Hematopoietic multipotent progenitor cell treated with erythropoietin and hydrocortisone succinate and interleukin-3 and kit ligand, for 17 days (in vitro differentiated cells): Measurements from ENCODE around the gene CYFIP1.
A peak's percentile ranks its signal among the peaks of the same experiment; 100 is the strongest.

ENCODE experiments used
- DNase-seq: peaks from one replicate; pipeline ENCODE4 v3.0.0-alpha.2; 2015; ENCODE audit warnings: low spot score

CYFIP1 gene

GRCh38 chr15:22869856-22870255 is 110.3 kb downstream of the CYFIP1 start:
- DNase-seq: no peak

DNA sequence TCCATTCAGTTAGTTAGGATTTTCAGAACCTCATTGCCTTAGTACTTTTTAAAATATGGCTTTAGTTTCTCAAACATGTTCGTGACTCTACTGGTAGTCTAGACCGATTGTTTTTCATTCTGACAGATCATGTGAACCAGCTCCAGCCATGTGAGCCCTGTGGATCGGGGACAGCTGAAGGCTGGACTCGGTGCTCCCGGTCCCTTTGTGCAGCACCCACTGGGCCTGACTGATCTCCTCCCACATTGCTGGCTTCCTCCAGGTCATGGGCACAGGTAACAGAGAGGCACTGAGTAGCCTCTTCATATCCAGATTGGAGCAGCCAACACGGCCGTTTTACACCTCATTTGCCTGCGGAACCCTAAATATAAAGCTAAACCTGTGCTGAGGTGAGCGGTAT is 111.2 kb downstream of the CYFIP1 start:
- no peak for DNase-seq

- DNase-seq: no peak
Observed at GRCh38 chr15:22868495-22868894, 111.7 kb downstream of the CYFIP1 start.

- no peak for DNase-seq
Observed at GRCh38 chr15:22867886-22868285, 112.3 kb downstream of the CYFIP1 start.

DNA sequence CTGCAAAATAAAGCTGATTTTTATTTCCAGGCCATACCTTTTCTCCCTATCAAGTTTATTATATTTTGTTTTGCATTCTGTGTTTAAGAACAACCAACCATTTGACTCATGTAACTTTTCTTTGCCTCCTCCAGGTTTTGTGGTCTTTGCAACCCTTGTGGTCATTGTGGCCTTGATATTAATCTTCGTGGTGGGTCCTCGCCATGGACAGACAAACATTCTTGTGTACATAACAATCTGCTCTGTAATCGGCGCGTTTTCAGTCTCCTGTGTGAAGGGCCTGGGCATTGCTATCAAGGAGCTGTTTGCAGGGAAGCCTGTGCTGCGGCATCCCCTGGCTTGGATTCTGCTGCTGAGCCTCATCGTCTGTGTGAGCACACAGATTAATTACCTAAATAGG is 114.1 kb downstream of the CYFIP1 start:
- no peak for DNase-seq

GRCh38 chr15:22863356-22863755 is 116.8 kb downstream of the CYFIP1 start:
- DNase-seq: no peak

- DNase-seq: no peak
Observed at GRCh38 chr15:22861161-22861560, 119.0 kb downstream of the CYFIP1 start.

DNA sequence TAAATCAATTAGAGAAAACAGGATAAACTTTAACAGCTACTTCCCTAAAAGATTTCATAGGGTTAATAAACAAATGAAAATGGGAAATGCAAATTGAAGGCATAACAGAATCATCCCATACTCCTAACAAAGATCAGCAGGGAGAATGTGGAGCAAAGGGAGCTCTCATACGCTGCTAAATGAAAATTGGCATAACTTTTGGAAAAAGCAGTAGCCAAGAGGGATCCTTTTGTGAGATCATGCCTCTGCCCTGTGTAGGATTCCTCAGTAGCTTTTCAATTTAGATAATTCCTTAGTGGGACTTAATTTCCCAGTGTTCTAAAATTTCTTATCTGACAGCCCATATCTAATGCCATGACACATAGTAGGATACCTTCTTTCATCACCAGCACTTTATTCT is 123.5 kb downstream of the CYFIP1 start:
- DNase-seq: no peak

GRCh38 chr15:22855791-22856190 is 124.4 kb downstream of the CYFIP1 start:
- no peak for DNase-seq

GRCh38 chr15:22851513-22851912 is 128.7 kb downstream of the CYFIP1 start:
- no peak for DNase-seq

- no peak for DNase-seq
Observed at GRCh38 chr15:22850055-22850454, 130.1 kb downstream of the CYFIP1 start.

DNA sequence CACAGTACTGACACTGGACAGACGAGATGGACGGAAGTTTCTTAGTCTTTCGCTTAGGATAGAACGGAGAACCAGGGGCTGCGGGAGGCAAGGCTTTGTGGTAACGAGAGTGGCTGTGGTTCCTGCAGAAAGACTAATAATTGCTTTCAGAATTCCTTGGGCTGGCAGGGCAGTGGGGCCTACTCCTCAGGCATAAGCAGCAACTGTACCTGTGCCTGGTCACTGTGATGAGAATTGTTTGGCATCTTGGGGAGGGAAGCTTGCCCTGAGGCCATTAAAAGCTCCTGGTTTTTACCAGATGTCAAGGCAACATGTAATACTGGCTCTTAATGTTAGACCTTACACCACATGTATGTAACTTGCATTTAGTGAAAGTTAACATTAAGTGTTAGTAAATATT is 134.1 kb downstream of the CYFIP1 start:
- DNase-seq: no peak

DNA sequence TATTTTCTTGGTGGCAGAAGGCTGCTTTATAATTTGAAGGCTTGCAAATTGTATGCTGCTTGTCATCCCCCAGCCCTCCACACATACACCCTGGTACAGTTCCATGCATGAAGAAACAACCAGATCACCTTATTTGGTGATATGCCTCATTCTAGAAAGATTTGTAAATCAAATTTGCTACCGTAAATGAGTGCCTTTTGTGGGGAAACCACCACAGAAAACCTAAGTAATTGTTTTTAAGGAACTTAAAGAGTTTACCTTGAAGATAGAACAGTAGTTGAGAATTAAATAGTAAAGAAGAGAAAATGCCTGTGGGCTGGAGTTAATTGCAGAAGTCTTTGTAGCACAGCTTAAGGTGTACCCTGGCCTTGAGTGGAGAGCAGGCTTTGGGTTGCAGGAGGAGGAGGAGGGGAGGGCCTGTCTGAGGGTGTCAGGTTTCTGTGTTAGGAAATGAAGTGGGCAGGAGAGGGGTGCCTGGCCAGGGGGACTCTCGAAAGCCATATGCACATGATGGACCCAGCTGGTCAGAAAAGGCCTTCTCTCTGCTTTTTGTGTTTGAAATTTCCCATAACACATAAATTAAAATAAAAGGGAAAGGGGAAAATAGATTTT is 134.8 kb downstream of the CYFIP1 start:
- no peak for DNase-seq

GRCh38 chr15:22844421-22845288 is 135.5 kb downstream of the CYFIP1 start:
- DNase-seq: no peak

GRCh38 chr15:22839046-22839695 is 141.0 kb downstream of the CYFIP1 start:
- DNase-seq: peak; percentile 36

DNA sequence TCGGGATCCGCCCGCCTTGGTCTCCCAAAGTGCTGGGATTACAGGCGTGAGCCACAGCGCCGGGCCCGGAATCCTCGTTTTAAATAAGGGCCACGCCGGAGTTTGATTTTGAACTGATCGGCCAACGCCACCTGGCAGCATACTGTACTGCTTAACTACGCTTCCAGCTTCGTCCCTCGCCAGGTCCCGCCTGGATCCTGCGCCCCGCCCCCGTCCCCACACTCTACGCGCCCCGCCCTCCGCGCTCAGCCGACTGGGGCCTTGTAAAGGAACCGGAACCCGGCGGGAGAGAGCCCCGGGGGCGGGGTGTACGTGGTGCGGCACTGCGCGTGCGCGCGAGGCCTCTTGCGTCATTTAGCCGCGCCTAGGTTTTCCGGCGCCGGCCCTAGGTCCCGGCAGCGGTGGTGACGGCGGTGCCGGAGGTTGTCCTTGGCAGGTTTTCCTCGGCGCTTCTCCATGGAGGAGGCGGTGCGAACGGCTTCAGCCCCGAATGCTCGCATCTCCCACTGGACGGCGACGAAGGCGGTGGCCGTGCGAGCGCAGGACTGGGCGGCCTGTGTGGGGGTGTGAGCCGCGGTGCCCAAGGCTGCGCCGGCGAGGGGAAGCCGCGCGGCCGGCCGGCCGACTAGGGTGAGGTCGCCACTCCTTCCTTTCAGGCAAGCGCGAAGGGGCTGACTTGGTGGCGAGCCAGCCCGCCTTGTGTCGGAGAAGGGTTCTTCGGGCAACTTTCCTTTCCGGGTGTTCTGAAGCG is 141.7 kb downstream of the CYFIP1 start, which contains the start of gene NIPA2:
Gene NIPA2 (plus strand): TSS at position 375 of the 751 bp plus-strand sequence. CDS start 13,066 bp downstream, outside the sequence.
- peak; percentile 99 for DNase-seq

GRCh38 chr15:22831473-22831872 is 148.7 kb downstream of the CYFIP1 start:
- no peak for DNase-seq

- DNase-seq: no peak
Observed at GRCh38 chr15:22827125-22827524, 153.0 kb downstream of the CYFIP1 start.

DNA sequence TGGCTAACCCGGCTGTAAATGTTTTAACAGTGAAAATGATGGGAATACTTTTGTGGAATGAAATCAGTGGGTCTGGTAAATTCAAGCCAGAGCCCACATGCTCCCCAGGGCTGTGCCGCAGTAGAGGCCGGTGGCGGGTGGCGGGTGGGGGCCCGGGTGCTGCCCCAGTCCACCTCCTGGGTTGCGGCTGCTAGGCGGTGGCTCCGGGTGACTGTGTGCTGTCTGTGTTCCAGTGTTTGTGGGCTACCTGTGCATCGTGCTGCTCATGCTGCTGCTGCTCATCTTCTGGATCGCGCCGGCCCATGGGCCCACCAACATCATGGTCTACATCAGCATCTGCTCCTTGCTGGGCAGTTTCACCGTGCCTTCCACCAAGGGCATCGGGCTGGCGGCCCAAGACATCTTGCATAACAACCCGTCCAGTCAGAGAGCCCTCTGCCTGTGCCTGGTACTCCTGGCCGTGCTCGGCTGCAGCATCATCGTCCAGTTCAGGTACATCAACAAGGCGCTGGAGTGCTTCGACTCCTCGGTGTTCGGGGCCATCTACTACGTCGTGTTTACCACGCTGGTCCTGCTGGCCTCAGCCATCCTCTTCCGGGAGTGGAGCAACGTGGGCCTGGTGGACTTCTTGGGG is 156.6 kb downstream of the CYFIP1 start:
- DNase-seq: no peak

DNA sequence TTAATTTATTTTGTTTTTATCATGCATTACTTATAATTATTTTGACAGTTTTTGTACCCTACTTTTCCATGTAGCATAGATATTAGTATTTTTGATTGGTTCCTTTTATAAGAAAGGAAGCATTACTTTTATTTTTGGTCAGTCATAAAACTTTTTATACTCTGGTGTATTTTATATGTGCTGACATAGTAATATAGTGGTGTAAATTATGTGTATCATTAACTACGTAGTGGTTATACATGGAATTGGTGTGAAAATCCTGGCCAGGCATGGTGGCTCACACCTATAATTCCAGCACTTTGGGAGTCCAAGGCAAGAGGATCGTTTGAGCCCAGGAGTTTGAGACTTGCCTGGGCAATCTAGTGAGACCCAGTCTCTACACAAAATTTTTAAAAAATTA is 160.5 kb downstream of the CYFIP1 start:
- no peak for DNase-seq
